ENCODE measurements around the gene RAD52.
A peak's percentile ranks its signal among the peaks of the same experiment; 100 is the strongest.

Gene RAD52

DNA sequence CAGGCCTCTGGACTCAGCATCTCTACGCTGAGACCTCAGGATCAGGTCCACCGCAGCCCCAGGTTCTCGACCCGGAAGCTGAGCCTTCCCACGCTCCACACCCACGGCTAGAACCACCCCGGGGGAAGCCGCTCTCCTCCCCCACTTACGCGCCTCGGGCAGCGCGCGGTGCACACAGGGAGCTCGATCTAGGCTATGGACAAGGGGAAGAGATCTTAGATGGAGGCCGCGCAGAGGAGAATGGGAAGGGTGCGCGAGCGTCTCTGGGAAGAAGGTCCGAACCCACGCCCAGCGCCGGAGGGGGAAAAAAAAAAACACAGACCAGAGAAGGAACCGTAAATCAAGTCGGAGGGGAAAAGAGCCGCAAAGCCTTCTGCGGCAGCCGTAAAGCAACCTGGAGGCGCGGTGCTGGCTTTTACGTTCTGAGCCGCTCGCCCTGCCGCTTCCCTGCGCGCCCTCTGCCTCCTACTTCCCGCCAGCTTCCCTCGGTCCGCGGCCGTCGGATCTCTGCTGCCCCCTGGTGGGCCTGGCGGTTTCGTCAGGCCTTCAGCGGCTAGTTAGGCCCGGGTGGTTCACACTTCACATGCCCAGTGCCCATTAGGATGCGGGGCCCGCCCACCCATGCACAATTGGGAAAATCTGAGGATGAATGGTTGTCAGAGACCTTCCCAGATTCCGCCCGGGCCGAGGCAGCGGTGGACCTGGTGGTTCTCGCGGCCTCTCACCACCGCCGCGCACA, at the start of gene RAD52:
Gene RAD52 (minus strand): TSS at position 242 of the 739 bp plus-strand sequence. CDS start 16,636 bp downstream, outside the sequence.
- Histone ChIP-seq H3K27me3 (ENCODE audit: control insufficient read depth, insufficient read depth, low read length) (no peaks in the 10 kb centered on the region), H3K4me3 (ENCODE audit: low read length) (peak within 1 kb of the TSS; percentile 92), H3K36me3 (ENCODE audit: control insufficient read depth, insufficient read depth, low read length) (no peaks in the 10 kb centered on the region), H3K9ac (ENCODE audit: low read length) (peak within 1 kb of the TSS; percentile 20), H3K4me1 (ENCODE audit: control insufficient read depth, insufficient read depth, low read length) (no peaks in the 10 kb centered on the region), H3K27ac (ENCODE audit: low read depth, low read length) (peak within 1 kb of the TSS; percentile 93)

DNA sequence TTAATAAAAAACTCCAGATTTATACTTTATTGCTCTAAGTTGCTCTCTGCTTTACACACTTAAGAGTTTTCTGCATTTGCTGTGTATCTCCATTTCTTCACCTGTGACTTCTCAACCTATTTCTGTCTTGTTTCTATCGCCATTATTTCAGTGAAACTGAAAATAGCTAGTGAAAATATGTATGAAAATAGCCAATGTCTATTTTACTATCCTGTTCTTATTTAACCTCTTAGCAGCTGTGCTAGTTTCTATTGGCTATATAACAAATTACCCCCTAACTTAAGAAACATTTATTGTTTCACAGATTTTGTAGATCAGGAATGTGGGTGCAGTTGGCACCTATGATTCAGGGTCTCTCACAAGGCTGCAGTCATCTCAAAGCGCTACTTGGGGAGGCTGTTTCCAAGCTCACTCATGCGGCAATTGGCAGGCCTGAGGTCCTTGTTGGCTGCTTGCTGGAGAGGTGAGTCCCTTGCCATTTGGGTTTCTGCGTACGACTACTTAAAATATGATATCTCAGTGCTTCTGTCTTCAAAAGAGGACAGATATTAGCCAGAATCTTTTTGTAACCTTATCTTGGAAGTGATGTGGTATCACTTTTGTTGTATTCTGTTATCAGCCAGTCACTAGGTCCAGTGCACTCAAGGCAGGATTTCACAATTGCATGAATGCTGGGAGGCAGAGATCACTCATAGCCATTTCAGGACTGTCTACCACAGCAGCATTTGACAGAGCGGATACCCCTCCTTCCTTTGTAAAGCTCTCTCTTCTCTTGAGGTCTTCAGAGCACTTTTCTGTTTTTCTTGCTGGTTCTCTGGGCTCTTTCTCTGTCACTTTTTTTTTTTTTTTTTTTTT, 48.8 kb upstream of the RAD52 start:
- no peak overlapping the region for H3K9ac ChIP-seq (ENCODE audit: low read length)
- H3K27me3 ChIP-seq (ENCODE audit: control insufficient read depth, insufficient read depth, low read length): no peaks in the 10 kb centered on the region
- H3K36me3 ChIP-seq (ENCODE audit: control insufficient read depth, insufficient read depth, low read length): no peaks in the 10 kb centered on the region
- H3K4me1 ChIP-seq (ENCODE audit: control insufficient read depth, insufficient read depth, low read length): no peaks in the 10 kb centered on the region
- H3K4me3 ChIP-seq (ENCODE audit: low read length): no peak overlapping the region
- no peak overlapping the region for H3K27ac ChIP-seq (ENCODE audit: low read depth, low read length)

- Histone ChIP-seq H3K9ac (ENCODE audit: low read length) (no peak overlapping the region), H3K4me1 (ENCODE audit: control insufficient read depth, insufficient read depth, low read length) (no peaks in the 10 kb centered on the region), H3K27me3 (ENCODE audit: control insufficient read depth, insufficient read depth, low read length) (no peaks in the 10 kb centered on the region), H3K36me3 (ENCODE audit: control insufficient read depth, insufficient read depth, low read length) (no peaks in the 10 kb centered on the region), H3K4me3 (ENCODE audit: low read length) (no peak overlapping the region), H3K27ac (ENCODE audit: low read depth, low read length) (no peak overlapping the region)
Measured at GRCh38 chr12:997505-997904, 48.0 kb upstream of the RAD52 start.

- Histone ChIP-seq H3K36me3 (ENCODE audit: control insufficient read depth, insufficient read depth, low read length) (no peaks in the 10 kb centered on the region), H3K9ac (ENCODE audit: low read length) (no peak overlapping the region), H3K4me3 (ENCODE audit: low read length) (no peak overlapping the region), H3K27ac (ENCODE audit: low read depth, low read length) (no peak overlapping the region), H3K27me3 (ENCODE audit: control insufficient read depth, insufficient read depth, low read length) (no peaks in the 10 kb centered on the region), H3K4me1 (ENCODE audit: control insufficient read depth, insufficient read depth, low read length) (no peaks in the 10 kb centered on the region)
Measured at GRCh38 chr12:996881-997280, 47.4 kb upstream of the RAD52 start.

DNA sequence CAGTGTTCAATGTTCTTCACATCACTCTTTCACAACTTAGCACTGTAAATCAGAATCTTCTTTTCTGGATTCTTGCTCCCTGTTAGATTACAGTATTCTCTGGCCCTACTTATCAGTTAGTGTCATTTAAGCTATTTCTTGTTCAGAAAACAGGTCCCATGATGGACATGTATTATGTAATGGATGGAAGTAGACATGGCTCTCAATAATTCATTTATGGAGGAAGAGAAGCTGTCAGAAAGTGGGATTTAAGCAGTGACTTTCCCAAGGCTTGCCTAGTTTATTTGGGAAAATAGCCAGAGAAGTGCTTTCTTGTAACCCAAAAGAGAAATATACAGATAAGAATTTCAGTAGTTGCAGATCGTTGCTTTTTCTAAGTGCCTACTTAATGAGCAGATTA, 43.2 kb upstream of the RAD52 start:
- peaks cover 16% of the 10 kb centered on the region for H3K4me1 ChIP-seq (ENCODE audit: control insufficient read depth, insufficient read depth, low read length)
- H3K36me3 ChIP-seq (ENCODE audit: control insufficient read depth, insufficient read depth, low read length): no peaks in the 10 kb centered on the region
- no peak overlapping the region for H3K27ac ChIP-seq (ENCODE audit: low read depth, low read length)
- H3K9ac ChIP-seq (ENCODE audit: low read length): no peak overlapping the region
- H3K4me3 ChIP-seq (ENCODE audit: low read length): no peak overlapping the region
- no peaks in the 10 kb centered on the region for H3K27me3 ChIP-seq (ENCODE audit: control insufficient read depth, insufficient read depth, low read length)

- Histone ChIP-seq H3K27ac (ENCODE audit: low read depth, low read length) (peak overlapping the region; percentile 99), H3K9ac (ENCODE audit: low read length) (peak overlapping the region; percentile 55), H3K4me1 (ENCODE audit: control insufficient read depth, insufficient read depth, low read length) (peaks cover 16% of the 10 kb centered on the region), H3K27me3 (ENCODE audit: control insufficient read depth, insufficient read depth, low read length) (no peaks in the 10 kb centered on the region), H3K4me3 (ENCODE audit: low read length) (peak overlapping the region; percentile 85), H3K36me3 (ENCODE audit: control insufficient read depth, insufficient read depth, low read length) (no peaks in the 10 kb centered on the region)
Measured at GRCh38 chr12:991350-992333, 42.1 kb upstream of the RAD52 start.

DNA sequence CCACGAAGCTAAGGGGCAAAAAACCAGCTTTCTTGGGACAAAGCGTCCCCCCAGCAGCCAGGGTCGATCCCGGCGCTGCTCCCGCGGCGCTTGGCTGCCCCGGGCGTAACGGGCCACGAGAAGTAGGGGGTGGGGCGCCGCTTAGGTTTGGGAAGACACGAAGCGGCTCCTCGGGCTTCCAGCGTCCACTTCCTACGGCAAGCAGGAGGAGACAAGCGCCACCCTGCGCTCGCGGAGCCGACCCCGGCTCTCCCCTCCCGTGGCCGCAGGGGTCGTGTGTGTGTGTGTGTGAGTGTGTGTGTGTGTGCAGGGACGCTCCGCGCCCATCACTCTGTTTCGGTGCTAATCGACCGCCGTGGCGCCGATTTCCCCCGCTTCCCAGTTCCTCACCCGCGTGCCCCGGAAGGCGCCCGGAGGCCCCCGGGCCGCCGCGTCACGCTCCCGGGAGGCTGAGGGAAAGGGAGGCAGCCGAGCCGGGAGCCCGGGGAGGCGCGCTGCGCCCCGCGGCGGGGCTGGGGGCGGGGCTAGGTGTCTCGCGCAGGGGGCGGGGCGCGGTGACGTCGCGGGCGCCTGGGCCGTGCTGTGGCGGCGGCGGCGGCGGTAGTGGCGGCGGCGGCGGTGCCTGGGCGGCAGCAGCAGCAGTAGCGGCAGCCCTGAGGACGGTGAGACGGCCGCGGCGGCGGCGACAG, 41.3 kb upstream of the RAD52 start, which contains the start of gene ERC1:
Gene ERC1 (plus strand): TSS at position 563 of the 689 bp plus-strand sequence. CDS start 36,681 bp downstream, outside the sequence.
- H3K36me3 ChIP-seq (ENCODE audit: control insufficient read depth, insufficient read depth, low read length): no peaks in the 10 kb centered on the region
- H3K27me3 ChIP-seq (ENCODE audit: control insufficient read depth, insufficient read depth, low read length): no peaks in the 10 kb centered on the region
- peak within 1 kb of the TSS; percentile 92 for H3K9ac ChIP-seq (ENCODE audit: low read length)
- peak within 1 kb of the TSS; percentile 99 for H3K27ac ChIP-seq (ENCODE audit: low read depth, low read length)
- H3K4me3 ChIP-seq (ENCODE audit: low read length): peak within 1 kb of the TSS; percentile 92
- peaks cover 16% of the 10 kb centered on the region for H3K4me1 ChIP-seq (ENCODE audit: control insufficient read depth, insufficient read depth, low read length)

DNA sequence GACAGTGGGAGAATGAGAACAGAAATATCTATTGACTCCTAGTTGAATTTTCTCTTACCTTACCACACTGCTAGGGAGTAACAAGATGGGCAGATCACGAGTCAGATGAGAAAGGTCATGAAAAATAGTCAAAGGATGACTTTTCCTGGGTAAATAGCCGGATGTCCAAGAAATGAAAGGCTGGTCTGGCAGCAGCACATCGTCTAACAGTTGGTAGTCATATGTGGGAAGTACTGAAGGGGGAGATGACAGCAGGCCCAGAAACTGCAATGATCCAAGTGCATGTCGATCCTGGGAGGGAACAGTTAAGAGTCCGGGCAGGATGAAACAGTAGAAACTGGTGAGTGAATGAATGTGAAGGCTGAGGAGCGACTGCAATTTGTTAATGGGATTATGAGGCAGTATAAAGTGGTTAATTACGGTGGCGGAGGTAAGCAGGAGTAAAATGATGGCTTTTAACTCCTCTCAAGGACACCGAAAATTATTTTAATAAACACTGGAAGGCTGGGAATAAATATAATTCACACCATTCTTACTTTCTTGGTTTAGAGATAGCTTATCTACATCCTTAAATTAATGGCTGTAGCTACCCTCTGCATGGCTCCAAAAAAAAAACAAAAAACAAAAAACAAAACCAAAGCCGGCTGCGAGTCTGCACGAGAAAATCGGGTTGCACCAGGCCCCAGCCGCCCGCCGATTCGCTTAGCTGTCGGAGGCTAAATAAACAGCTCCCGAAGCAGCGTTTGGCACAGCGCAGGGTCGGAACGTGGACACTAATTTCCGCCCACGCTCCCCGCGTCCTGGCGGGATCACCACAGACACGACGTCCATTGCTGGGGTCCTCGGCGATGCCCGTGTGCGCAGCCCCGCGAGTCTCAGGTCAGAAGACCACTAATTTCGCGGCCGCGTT, 40.5 kb upstream of the RAD52 start:
- H3K4me1 ChIP-seq (ENCODE audit: control insufficient read depth, insufficient read depth, low read length): peaks cover 16% of the 10 kb centered on the region

DNA sequence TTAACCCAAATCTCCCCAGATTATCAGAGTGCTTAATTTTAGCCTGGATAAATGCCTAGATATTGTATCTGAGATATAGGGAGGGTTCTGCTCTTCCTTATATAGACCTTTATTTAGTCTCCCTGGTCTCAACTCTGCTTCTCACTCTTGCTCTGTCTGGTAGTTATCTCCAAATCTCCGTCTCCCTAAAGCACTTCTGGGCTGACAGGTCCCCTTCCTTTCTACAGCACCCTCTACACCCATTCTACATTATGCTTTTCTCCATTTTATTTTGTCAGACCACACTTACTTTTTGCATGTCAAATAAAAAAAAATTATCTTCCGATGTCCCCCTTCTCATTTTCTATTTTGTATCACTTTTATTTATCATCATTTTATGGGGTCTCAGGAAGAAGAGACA, 39.6 kb upstream of the RAD52 start:
- H3K27me3 ChIP-seq (ENCODE audit: control insufficient read depth, insufficient read depth, low read length): no peaks in the 10 kb centered on the region
- peak overlapping the region; percentile 92 for H3K4me3 ChIP-seq (ENCODE audit: low read length)
- H3K36me3 ChIP-seq (ENCODE audit: control insufficient read depth, insufficient read depth, low read length): no peaks in the 10 kb centered on the region
- H3K27ac ChIP-seq (ENCODE audit: low read depth, low read length): peak overlapping the region; percentile 99
- no peak overlapping the region for H3K9ac ChIP-seq (ENCODE audit: low read length)
- peaks cover 16% of the 10 kb centered on the region for H3K4me1 ChIP-seq (ENCODE audit: control insufficient read depth, insufficient read depth, low read length)

More for the DNA sequence above, 40.5 kb upstream of the RAD52 start:
- Histone ChIP-seq H3K27me3 (ENCODE audit: control insufficient read depth, insufficient read depth, low read length) (no peaks in the 10 kb centered on the region), H3K4me3 (ENCODE audit: low read length) (peak overlapping the region; percentile 92), H3K9ac (ENCODE audit: low read length) (peak overlapping the region; percentile 92), H3K27ac (ENCODE audit: low read depth, low read length) (peak overlapping the region; percentile 99), H3K36me3 (ENCODE audit: control insufficient read depth, insufficient read depth, low read length) (no peaks in the 10 kb centered on the region)

DNA sequence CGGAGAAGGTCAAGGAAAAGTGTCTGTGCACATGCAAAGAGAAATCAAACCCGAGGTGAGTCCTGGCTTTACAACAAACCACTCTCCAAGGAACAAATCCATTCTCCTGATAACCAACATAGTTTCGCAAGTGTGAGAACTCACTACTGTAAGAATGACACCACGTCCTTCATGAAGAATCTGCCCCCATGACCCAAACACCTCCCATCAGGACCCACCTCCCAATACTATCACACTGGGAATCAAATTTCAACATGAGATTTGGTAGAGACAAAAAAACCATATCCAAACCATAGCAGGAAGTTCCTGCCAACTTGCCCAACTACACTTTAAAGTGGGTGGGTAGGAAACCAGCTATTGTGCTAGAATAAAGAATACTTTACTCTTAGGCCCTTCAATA, 39.2 kb upstream of the RAD52 start:
- H3K27me3 ChIP-seq (ENCODE audit: control insufficient read depth, insufficient read depth, low read length): no peaks in the 10 kb centered on the region
- H3K27ac ChIP-seq (ENCODE audit: low read depth, low read length): no peak overlapping the region
- no peak overlapping the region for H3K9ac ChIP-seq (ENCODE audit: low read length)

GRCh38 chr12:981961-982360, 32.5 kb upstream of the RAD52 start:
- Histone ChIP-seq H3K4me1 (ENCODE audit: control insufficient read depth, insufficient read depth, low read length) (no peaks in the 10 kb centered on the region), H3K27ac (ENCODE audit: low read depth, low read length) (no peak overlapping the region), H3K9ac (ENCODE audit: low read length) (no peak overlapping the region), H3K4me3 (ENCODE audit: low read length) (no peak overlapping the region), H3K36me3 (ENCODE audit: control insufficient read depth, insufficient read depth, low read length) (no peaks in the 10 kb centered on the region), H3K27me3 (ENCODE audit: control insufficient read depth, insufficient read depth, low read length) (no peaks in the 10 kb centered on the region)

More for the DNA sequence above, 39.2 kb upstream of the RAD52 start:
- no peaks in the 10 kb centered on the region for H3K36me3 ChIP-seq (ENCODE audit: control insufficient read depth, insufficient read depth, low read length)
- peaks cover 16% of the 10 kb centered on the region for H3K4me1 ChIP-seq (ENCODE audit: control insufficient read depth, insufficient read depth, low read length)
- H3K4me3 ChIP-seq (ENCODE audit: low read length): peak overlapping the region; percentile 6

Data from rectal smooth muscle tissue (tissue), 1 donor.